Activated CD4-positive, alpha-beta memory T cell treated with anti-CD3 and anti-CD28 coated beads for 36 hours (primary cell): Measurements from ENCODE around the gene KANSL1. TPM values are rescaled to one million over a fixed set of nuclear protein-coding genes. Genes with fewer than 3 reads are reported as not detected.

ENCODE experiments used
- CTCF ChIA-PET: fragments of 350-600 bp; sonication (Branson Sonifier 250); formaldehyde crosslinking; loops from one replicate; lab custom pipeline; 2021; ENCODE audit warnings: antibody characterized with exemption, inconsistent platforms; lab: Charles Lee
- POLR2A ChIA-PET: fragments of 350-600 bp; sonication (Branson Sonifier 250); formaldehyde crosslinking; loops from one replicate; lab custom pipeline; 2021; ENCODE audit warnings: antibody characterized with exemption; lab: Charles Lee
- DNase-seq: peaks from one replicate; pipeline ENCODE4 v3.0.0-alpha.2; 2020
- H3K27ac Mint-ChIP-seq: one replicate; pipeline ENCODE4 v1.8.0; 2021; ENCODE audit warnings: mixed read lengths
- H3K27me3 Mint-ChIP-seq: one replicate; pipeline ENCODE4 v1.8.0; 2021; ENCODE audit warnings: mixed read lengths
- H3K36me3 Mint-ChIP-seq: one replicate; pipeline ENCODE4 v1.8.0; 2021; ENCODE audit warnings: mixed read lengths
- H3K4me1 Mint-ChIP-seq: one replicate; pipeline ENCODE4 v1.8.0; 2021; ENCODE audit warnings: low read depth, mixed read lengths
- H3K4me3 Mint-ChIP-seq: one replicate; pipeline ENCODE4 v1.8.0; 2021; ENCODE audit warnings: mild to moderate bottlenecking, mixed read lengths
- H3K9me3 Mint-ChIP-seq: one replicate; pipeline ENCODE4 v1.8.0; 2021; ENCODE audit warnings: mixed read lengths
- intact Hi-C: fragments of 100-400 bp; cut with micrococcal nuclease; formaldehyde crosslinking; loops from one replicate; pipeline ENCODE4 v1.15.1; 2023
- total RNA-seq, 2 experiments: library from RNA; stranded (reverse); gene quantifications; one replicate each; pipeline ENCODE4 v1.2.3, GENCODE V29; 2021

KANSL1 gene
- total RNA-seq, 2 experiments from 2014 or later = 57.3 to 63.8 TPM

DNA sequence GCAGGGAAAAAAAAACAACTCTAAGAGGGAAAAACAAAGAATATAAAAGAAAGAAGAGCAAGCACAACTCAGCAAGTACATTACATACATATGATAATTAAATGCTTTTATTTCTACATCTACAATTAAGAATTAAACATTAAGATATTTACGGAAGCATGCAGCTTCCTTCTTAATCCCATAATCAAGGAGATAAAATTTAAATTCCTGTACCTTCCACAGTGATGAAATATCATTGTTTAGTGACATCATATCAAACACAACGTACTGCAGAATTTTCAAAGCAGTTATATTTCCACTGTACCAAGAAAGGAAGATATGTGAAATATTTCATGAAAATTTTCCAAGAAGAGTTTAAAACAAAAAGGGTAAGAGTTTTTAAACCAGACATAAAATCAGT, 26.0 kb downstream of the KANSL1 start:
- intact Hi-C loops = no loop called here
- no peaks in the 10 kb centered on the region for H3K9me3 Mint-ChIP-seq
- H3K27ac Mint-ChIP-seq = no peak overlapping the region
- ChIA-PET POLR2A (interaction anchor here (1.1 kb wide), 1 partner anchor 10 kb away, joined by 8 read pairs; no protein-coding TSS in a partner anchor), CTCF (interaction anchor here (0.9 to 2.1 kb wide), 4 partner anchors 9 to 75 kb away, joined by 3 to 5 read pairs (median 3); no protein-coding TSS in a partner anchor)
- H3K4me3 Mint-ChIP-seq = no peak overlapping the region
- H3K27me3 Mint-ChIP-seq = no peaks in the 10 kb centered on the region
- peaks cover 26% of the 10 kb centered on the region for H3K36me3 Mint-ChIP-seq
- H3K4me1 Mint-ChIP-seq = peaks cover 78% of the 10 kb centered on the region
- no peak for DNase-seq

DNA sequence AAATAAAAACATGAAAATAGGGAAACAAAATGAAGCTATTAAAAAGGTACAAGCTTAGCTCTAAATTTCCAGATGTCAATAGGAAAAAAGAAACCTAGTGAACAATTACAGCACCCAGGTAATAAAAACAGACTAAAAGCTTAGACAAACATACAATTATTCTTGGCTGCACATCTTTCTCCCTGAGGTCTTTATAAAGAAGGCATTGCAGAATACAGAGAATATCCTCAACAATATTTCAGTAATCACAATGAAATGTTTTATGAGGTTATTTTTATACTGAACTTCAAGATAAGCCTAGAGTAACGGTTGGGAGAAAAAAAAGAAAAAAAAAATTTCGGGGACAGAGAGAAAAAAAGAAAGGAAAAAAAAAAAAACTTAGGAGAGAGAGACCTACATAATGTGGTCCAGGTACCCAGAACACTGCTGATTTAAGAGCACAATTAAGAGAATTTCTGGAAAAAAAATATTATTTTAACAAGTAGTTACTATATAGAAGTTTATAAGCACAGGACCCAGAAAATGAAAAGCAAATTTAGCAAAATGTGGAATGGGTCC, 26.5 kb downstream of the KANSL1 start:
- CTCF ChIA-PET = interaction anchor here (0.8 to 2.1 kb wide), 3 partner anchors 10 to 20 kb away, joined by 3 to 7 read pairs (median 5); no protein-coding TSS in a partner anchor
- Mint-ChIP-seq H3K36me3 (peaks cover 25% of the 10 kb centered on the region), H3K27me3 (no peaks in the 10 kb centered on the region), H3K4me3 (no peak overlapping the region), H3K4me1 (peaks cover 79% of the 10 kb centered on the region), H3K27ac (no peak overlapping the region), H3K9me3 (no peaks in the 10 kb centered on the region)
- no peak for DNase-seq
- intact Hi-C loops = no loop called here
- POLR2A ChIA-PET = no interaction called here

DNA sequence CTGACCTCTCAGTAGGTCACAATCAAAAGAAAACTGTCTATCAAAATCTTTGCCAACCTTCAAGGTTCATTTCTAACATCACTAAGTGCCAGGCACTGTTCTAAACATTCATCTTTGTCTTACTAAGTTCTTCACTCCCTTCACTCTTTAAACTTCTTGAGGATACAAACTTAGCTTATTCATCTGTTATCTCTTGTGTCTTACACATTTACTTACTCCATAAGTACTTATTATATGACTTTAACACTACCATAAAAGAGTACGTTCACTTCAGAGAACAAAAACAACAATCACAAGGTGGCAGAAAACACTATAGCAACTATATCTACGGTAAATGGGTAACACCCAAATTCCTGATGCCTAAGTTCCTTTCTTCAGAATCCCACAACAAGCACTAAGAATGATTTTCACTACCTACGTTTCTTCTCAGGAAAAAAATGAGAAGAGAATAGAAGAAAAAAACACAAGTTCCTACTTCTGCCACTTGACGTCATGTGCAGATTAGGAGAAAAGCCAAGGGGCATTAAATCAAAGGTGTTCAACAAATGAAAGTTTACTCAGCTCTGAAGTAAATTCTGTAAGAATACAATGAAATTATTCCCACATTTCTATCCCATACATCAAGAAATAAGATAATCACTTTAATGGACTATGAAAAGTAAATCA, 29.2 kb downstream of the KANSL1 start:
- Mint-ChIP-seq H3K4me3 (no peak overlapping the region), H3K9me3 (no peaks in the 10 kb centered on the region), H3K27me3 (no peaks in the 10 kb centered on the region), H3K4me1 (peaks cover 75% of the 10 kb centered on the region), H3K36me3 (peaks cover 6% of the 10 kb centered on the region), H3K27ac (peak overlapping the region; percentile 28)
- ChIA-PET POLR2A (interaction anchor here (0.6 to 1.0 kb wide), 2 partner anchors 30 to 161 kb away, joined by 3 read pairs; no protein-coding TSS in a partner anchor), CTCF (interaction anchor here (0.7 to 3.0 kb wide), 6 partner anchors 14 to 119 kb away, joined by 3 to 14 read pairs (median 9); partner anchors contain the start of gene KANSL1)
- intact Hi-C loops = loop anchor here (5.0 kb wide), 1 partner anchor 47 kb away; no protein-coding TSS in a partner anchor
- DNase-seq = no peak

- Mint-ChIP-seq H3K4me3 (no peak overlapping the region), H3K9me3 (no peaks in the 10 kb centered on the region), H3K4me1 (peaks cover 77% of the 10 kb centered on the region), H3K36me3 (peaks cover 6% of the 10 kb centered on the region), H3K27ac (peak overlapping the region; percentile 28), H3K27me3 (no peaks in the 10 kb centered on the region)
- DNase-seq = no peak
- POLR2A ChIA-PET = interaction anchor here (1.0 kb wide), 1 partner anchor 31 kb away, joined by 3 read pairs; no protein-coding TSS in a partner anchor
- CTCF ChIA-PET = interaction anchor here (2.2 to 3.0 kb wide), 4 partner anchors 15 to 119 kb away, joined by 8 to 14 read pairs (median 11); partner anchors contain the start of gene KANSL1
- intact Hi-C loops = loop anchor here (5.0 kb wide), 1 partner anchor 46 kb away; no protein-coding TSS in a partner anchor
These were observed 29.9 kb downstream of the KANSL1 start for GRCh38 chr17:46163316-46163715.

DNA sequence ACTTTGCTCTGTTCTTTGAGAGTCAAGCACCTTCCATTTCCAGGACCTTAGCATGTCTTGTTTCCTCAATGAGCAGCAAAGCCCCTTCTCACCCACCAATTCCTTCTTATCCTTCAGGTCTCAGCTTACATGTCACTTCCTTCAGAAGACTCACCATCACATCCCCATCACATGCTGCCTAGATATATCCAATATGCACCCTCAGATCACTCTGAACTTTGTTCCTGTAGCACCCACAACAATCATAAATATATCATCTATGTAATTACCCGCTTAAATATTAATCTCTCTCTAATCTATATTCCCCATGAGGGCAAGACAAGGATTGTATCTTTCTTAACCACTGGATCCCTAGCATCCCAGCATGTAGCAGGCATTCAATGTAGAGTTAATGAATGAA, 30.4 kb downstream of the KANSL1 start:
- H3K27ac Mint-ChIP-seq = peak overlapping the region; percentile 0
- peaks cover 77% of the 10 kb centered on the region for H3K4me1 Mint-ChIP-seq
- H3K9me3 Mint-ChIP-seq = no peaks in the 10 kb centered on the region
- DNase-seq = no peak
- no peaks in the 10 kb centered on the region for H3K27me3 Mint-ChIP-seq
- ChIA-PET POLR2A (interaction anchor here (1.0 kb wide), 1 partner anchor 31 kb away, joined by 3 read pairs; no protein-coding TSS in a partner anchor), CTCF (interaction anchor here (0.8 to 3.0 kb wide), 5 partner anchors 11 to 118 kb away, joined by 3 to 14 read pairs (median 10); partner anchors contain the start of gene KANSL1)
- intact Hi-C loops = loop anchor here (5.0 kb wide), 1 partner anchor 46 kb away; no protein-coding TSS in a partner anchor
- H3K4me3 Mint-ChIP-seq = no peak overlapping the region
- peaks cover 6% of the 10 kb centered on the region for H3K36me3 Mint-ChIP-seq

DNA sequence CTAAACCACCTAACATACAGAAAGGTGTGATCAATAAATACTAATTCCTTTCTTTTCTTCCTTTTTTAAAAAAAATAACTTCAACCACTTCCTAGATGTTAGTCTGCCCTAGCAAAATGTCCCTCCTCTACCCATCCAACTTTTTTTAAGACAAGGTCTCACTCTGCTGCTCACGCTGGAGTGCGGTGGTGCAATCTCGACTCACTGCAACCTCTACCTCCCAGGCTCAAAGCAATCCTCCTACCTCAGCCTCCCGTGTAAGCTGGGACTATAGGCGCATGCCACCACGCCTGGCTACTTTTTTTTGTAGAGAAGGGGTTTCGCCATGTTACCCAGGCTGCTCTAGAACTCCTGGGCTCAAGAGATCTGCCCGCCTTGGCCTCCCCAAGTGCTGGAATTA, 33.1 kb downstream of the KANSL1 start:
- Mint-ChIP-seq H3K36me3 (peaks cover 4% of the 10 kb centered on the region), H3K4me1 (peaks cover 89% of the 10 kb centered on the region), H3K9me3 (no peaks in the 10 kb centered on the region), H3K27me3 (no peaks in the 10 kb centered on the region), H3K4me3 (no peak overlapping the region), H3K27ac (no peak overlapping the region)
- ChIA-PET CTCF (interaction anchor here (0.7 to 1.0 kb wide), 3 partner anchors 16 to 52 kb away, joined by 3 read pairs; partner anchors contain the start of gene KANSL1), POLR2A (interaction anchor here (0.6 kb wide), 1 partner anchor 10 kb away, joined by 3 read pairs; no protein-coding TSS in a partner anchor)
- DNase-seq = no peak
- intact Hi-C loops = loop anchor here (5.0 kb wide), 1 partner anchor 43 kb away; no protein-coding TSS in a partner anchor

- H3K27ac Mint-ChIP-seq = no peak overlapping the region
- H3K4me3 Mint-ChIP-seq = no peak overlapping the region
- ChIA-PET CTCF (interaction anchor here (1.2 to 5.8 kb wide), 3 partner anchors 14 to 53 kb away, joined by 5 to 50 read pairs (median 35); partner anchors contain the start of gene KANSL1), POLR2A (interaction anchor here (0.6 kb wide), 1 partner anchor 10 kb away, joined by 3 read pairs; no protein-coding TSS in a partner anchor)
- H3K4me1 Mint-ChIP-seq = peaks cover 88% of the 10 kb centered on the region
- DNase-seq = no peak
- H3K9me3 Mint-ChIP-seq = no peaks in the 10 kb centered on the region
- intact Hi-C loops = loop anchor here (5.0 kb wide), 2 partner anchors 42 to 107 kb away; no protein-coding TSS in a partner anchor
- H3K36me3 Mint-ChIP-seq = peaks cover 4% of the 10 kb centered on the region
- no peaks in the 10 kb centered on the region for H3K27me3 Mint-ChIP-seq
These were observed 33.5 kb downstream of the KANSL1 start for GRCh38 chr17:46159686-46160085.

DNA sequence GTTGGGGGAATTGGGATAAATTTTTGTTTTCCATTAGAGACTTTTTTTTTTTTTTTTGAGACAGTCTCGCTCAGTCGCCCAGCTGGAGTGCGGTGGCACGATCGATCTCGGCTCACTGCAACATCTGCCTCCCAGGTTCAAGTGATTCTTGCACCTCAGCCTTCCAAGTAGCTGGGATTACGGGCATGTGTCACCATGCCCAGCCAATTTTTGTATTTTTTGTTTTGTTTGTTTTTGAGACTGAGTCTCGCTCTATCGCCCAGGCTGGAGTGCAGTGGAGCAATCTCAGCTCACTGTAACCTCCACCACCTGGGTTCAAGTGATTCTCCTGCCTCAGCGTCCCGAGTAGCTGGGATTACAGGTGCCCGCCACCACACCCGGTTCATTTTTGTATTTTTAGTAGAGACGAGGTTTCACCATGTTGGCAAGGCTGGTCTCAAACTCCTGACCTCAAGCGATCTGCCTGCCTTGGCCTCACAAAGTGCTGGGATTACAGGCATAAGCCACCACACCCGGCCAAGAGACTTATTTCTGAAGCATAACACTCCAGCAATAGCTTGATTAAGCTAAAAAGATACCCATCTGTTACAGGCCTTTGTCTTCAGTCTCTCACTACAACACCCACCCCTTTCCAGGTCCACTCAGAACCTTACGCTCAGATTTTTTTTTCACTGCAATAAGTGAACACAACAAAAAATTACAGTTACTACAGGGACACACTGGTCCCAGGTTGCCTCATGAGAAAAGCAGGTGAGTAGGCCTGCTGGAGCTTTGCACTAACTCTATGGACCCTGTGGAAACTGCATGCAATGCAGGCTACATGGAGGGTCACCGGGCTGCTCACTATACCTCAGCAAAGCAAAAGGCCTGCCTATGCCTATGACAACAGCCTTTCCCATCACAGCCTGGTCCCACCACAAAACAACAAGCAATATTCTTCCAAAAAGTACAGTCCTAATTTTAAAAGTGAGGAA, 34.6 kb downstream of the KANSL1 start:
- ChIA-PET CTCF (interaction anchor here (0.6 to 5.8 kb wide), 7 partner anchors 13 to 115 kb away, joined by 3 to 50 read pairs (median 12); partner anchors contain the start of gene KANSL1), POLR2A (interaction anchor here (0.6 to 5.7 kb wide), 6 partner anchors 9 to 108 kb away, joined by 3 to 48 read pairs (median 4); partner anchors contain the start of gene KANSL1)
- Mint-ChIP-seq H3K27me3 (no peaks in the 10 kb centered on the region), H3K9me3 (no peaks in the 10 kb centered on the region), H3K4me1 (peaks cover 88% of the 10 kb centered on the region), H3K4me3 (no peak overlapping the region), H3K36me3 (peaks cover 4% of the 10 kb centered on the region), H3K27ac (peak overlapping the region; percentile 55)
- DNase-seq = no peak
- intact Hi-C loops = loop anchor here (5.0 kb wide), 1 partner anchor 106 kb away; no protein-coding TSS in a partner anchor

DNA sequence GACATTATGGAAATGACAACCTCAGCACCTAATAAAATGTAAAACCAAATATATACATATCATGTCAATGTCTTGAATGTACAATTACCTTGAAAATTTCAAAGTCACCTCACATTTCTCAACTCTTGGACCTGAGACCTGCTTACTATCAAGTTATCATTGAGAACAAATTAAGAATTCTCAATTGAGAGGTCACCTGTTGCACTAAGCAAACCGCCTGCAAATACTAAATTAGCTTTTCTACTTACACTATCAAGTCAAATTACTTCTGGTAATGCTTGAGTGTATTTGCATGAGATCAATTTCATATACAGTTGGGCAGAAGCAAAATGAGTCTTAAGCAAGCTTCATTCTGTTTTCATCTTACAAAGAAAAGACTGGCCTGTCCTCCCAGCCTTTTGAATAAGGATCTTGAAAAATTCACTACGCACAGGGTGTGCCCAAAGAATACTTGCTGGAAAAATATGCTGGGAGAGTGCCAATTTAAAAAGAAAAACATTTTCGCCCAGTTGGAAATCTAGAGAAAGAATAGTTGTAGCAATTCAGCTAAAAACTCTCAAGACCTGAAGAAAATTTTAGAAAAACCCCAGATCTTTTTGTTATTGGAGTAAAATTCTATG, 35.7 kb downstream of the KANSL1 start:
- DNase-seq = no peak
- ChIA-PET POLR2A (interaction anchor here (0.6 to 5.7 kb wide), 9 partner anchors 10 to 110 kb away, joined by 3 to 48 read pairs (median 3); partner anchors contain the start of gene KANSL1), CTCF (interaction anchor here (0.9 to 5.8 kb wide), 9 partner anchors 12 to 113 kb away, joined by 3 to 50 read pairs (median 5); partner anchors contain the start of gene KANSL1)
- intact Hi-C loops = loop anchor here (1.0 to 5.0 kb wide), 2 partner anchors 26 to 105 kb away; no protein-coding TSS in a partner anchor
- H3K9me3 Mint-ChIP-seq = no peaks in the 10 kb centered on the region
- peak overlapping the region; percentile 85 for H3K27ac Mint-ChIP-seq
- H3K36me3 Mint-ChIP-seq = peaks cover 4% of the 10 kb centered on the region
- H3K4me1 Mint-ChIP-seq = peaks cover 86% of the 10 kb centered on the region
- no peak overlapping the region for H3K4me3 Mint-ChIP-seq
- no peaks in the 10 kb centered on the region for H3K27me3 Mint-ChIP-seq
